K562 (cell line): Measurements from ENCODE around the gene ZC3H18. TPM values are rescaled to one million over a fixed set of nuclear protein-coding genes. Genes with fewer than 3 reads are reported as not detected.

Experiments
- CBFA2T2 ChIP-seq: fragments of 450-650 bp; conservative IDR thresholded peaks from 2 replicates; pipeline ENCODE4 v1.6.1; 2017; ENCODE audit warnings: mild to moderate bottlenecking
- CEBPB ChIP-seq: fragments of 450-650 bp; IDR thresholded peaks from 2 replicates; pipeline ENCODE4 v1.6.1; 2016; ENCODE audit warnings: missing genetic modification characterization, missing compliant biosample characterization
- DMBX1 ChIP-seq: fragments of 250-450 bp; sonication (Bioruptor Pico); IDR thresholded peaks from 2 replicates; pipeline ENCODE4 v1.8.0; 2022; ENCODE audit warnings: inconsistent platforms, mild to moderate bottlenecking, moderate library complexity, borderline replicate concordance
- ERF ChIP-seq: fragments of 450-650 bp; formaldehyde crosslinking; IDR thresholded peaks from 2 replicates; pipeline ENCODE4 v1.4.0; 2020; ENCODE audit warnings: mild to moderate bottlenecking, mixed read lengths
- FOXA3 ChIP-seq, 2 experiments: fragments of 450-650 bp in 1 of 2; sonication (generic) in 1 of 2; formaldehyde crosslinking; IDR thresholded peaks in 1 of 2; conservative IDR thresholded peaks in 1 of 2; 2 replicates each; pipeline versions ENCODE4 v1.4.0 to v1.8.0; 2020 to 2022; ENCODE audit warnings: mild to moderate bottlenecking in 2 of 2, missing genetic modification reagents in 1 of 2
- HMG20B ChIP-seq: fragments of 250-450 bp; sonication (Bioruptor Pico); IDR thresholded peaks from 2 replicates; pipeline ENCODE4 v1.5.0; 2021; ENCODE audit warnings: mild to moderate bottlenecking
- KLF10 ChIP-seq: fragments of 250-450 bp; sonication (Bioruptor Pico); IDR thresholded peaks from 2 replicates; pipeline ENCODE4 v1.6.1; 2021; ENCODE audit warnings: matching md5 sums
- NFIC ChIP-seq: fragments of 450-650 bp; IDR thresholded peaks from 2 replicates; pipeline ENCODE4 v1.6.1; 2017; ENCODE audit warnings: mild to moderate bottlenecking, inconsistent platforms
- NR0B1 ChIP-seq: fragments of 450-650 bp; IDR thresholded peaks from one replicate; pipeline ENCODE4 v1.6.1; 2018; ENCODE audit warnings: mild to moderate bottlenecking, moderate library complexity; ENCODE audit not compliant: partially characterized antibody
- NR2C2 ChIP-seq, 2 experiments: fragments of 200-800 bp in 1 of 2; sonication (Bioruptor generic) in 1 of 2; sonication (generic) in 1 of 2; formaldehyde crosslinking in 1 of 2; IDR thresholded peaks; 2 replicates each; pipeline versions ENCODE4 v1.6.1 to v1.8.0; 2016 to 2022; ENCODE audit warnings: mild to moderate bottlenecking in 1 of 2, missing compliant biosample characterization in 1 of 2, missing genetic modification characterization in 1 of 2, missing genetic modification reagents in 1 of 2
- PCBP1 ChIP-seq: fragments of 200-400 bp; formaldehyde crosslinking; IDR thresholded peaks from 2 replicates; pipeline ENCODE4 v1.6.1; 2018; ENCODE audit warnings: mild to moderate bottlenecking, low read depth, low read length; ENCODE audit not compliant: poor library complexity, severe bottlenecking
- RBM14 ChIP-seq: fragments of 200-400 bp; formaldehyde crosslinking; IDR thresholded peaks from 2 replicates; pipeline ENCODE4 v1.6.1; 2018; ENCODE audit warnings: low read depth, mild to moderate bottlenecking, low read length, moderate library complexity, borderline replicate concordance; ENCODE audit not compliant: insufficient read depth
- RCOR1 ChIP-seq, 2 experiments: IDR thresholded peaks; 2 replicates each; pipeline ENCODE4 v1.6.1; 2012; ENCODE audit warnings: low read depth in 2 of 2, low read length in 2 of 2, borderline replicate concordance in 1 of 2, improper control_type of control experiment in 1 of 2
- SRSF7 ChIP-seq: fragments of 200-400 bp; formaldehyde crosslinking; optimal IDR thresholded peaks from 2 replicates; pipeline ENCODE3; 2017; ENCODE audit warnings: mild to moderate bottlenecking, low read depth, low read length
- STAT6 ChIP-seq: sonication (generic); formaldehyde crosslinking; IDR thresholded peaks from 2 replicates; pipeline ENCODE4 v1.8.1; 2023; ENCODE audit warnings: mild to moderate bottlenecking, missing genetic modification reagents
- SUPT5H ChIP-seq: fragments of 450-650 bp; IDR thresholded peaks from 2 replicates; pipeline ENCODE4 v1.6.1; 2016
- TAF1 ChIP-seq: IDR thresholded peaks from 2 replicates; pipeline ENCODE4 v1.6.1; 2011; ENCODE audit warnings: mild to moderate bottlenecking, low read length, moderate library complexity; ENCODE audit not compliant: insufficient read depth, control insufficient read depth, severe bottlenecking; ENCODE audit errors: extremely low read depth
- TBL1XR1 ChIP-seq, 2 experiments: IDR thresholded peaks; 2 replicates each; pipeline ENCODE4 v1.6.1; 2012; ENCODE audit warnings: improper control_type of control experiment in 2 of 2, low read length in 2 of 2, mild to moderate bottlenecking in 1 of 2
- TCFL5 ChIP-seq: fragments of 250-450 bp; sonication (Bioruptor Pico); conservative IDR thresholded peaks from 2 replicates; pipeline ENCODE4 v1.6.1; 2021; ENCODE audit warnings: mild to moderate bottlenecking, moderate library complexity, matching md5 sums
- TEAD2 ChIP-seq: fragments of 450-650 bp; IDR thresholded peaks from 2 replicates; pipeline ENCODE4 v1.6.1; 2016; ENCODE audit warnings: missing genetic modification characterization, control low read depth, missing compliant biosample characterization
- THAP7 ChIP-seq: fragments of 250-450 bp; sonication (Bioruptor Pico); IDR thresholded peaks from 2 replicates; pipeline ENCODE4 v1.5.0; 2021
- XRCC5 ChIP-seq: fragments of 200-400 bp; formaldehyde crosslinking; IDR thresholded peaks from 2 replicates; pipeline ENCODE4 v1.6.1; 2017; ENCODE audit warnings: low read depth, mild to moderate bottlenecking, low read length
- ZNF253 ChIP-seq: fragments of 250-450 bp; sonication (Bioruptor Pico); conservative IDR thresholded peaks from 2 replicates; pipeline ENCODE4 v1.6.1; 2021; ENCODE audit warnings: mild to moderate bottlenecking
- ZNF584 ChIP-seq: fragments of 200-800 bp; sonication (Bioruptor generic); IDR thresholded peaks from 2 replicates; pipeline ENCODE4 v1.6.1; 2016; ENCODE audit warnings: low read depth, mild to moderate bottlenecking, missing genetic modification characterization, missing compliant biosample characterization
- ZNF589 ChIP-seq: fragments of 200-800 bp; sonication (Bioruptor generic); IDR thresholded peaks from 2 replicates; pipeline ENCODE4 v1.6.1; 2016; ENCODE audit warnings: low read depth, missing genetic modification characterization, missing compliant biosample characterization
- polyA plus RNA-seq, 8 experiments: library from polyadenylated mRNA; depleted of rRNA in 4 of 8; stranded (reverse) in 5 of 8; unstranded in 3 of 8; fragments of >200 nt; fragmentation: Nextera tagmentation in 2 of 8; fragmentation: Illumina TruSeq in 1 of 8; extraction: Ambion mirVana in 2 of 8; extraction: Trizol in 1 of 8; gene quantifications; 2 replicates each; pipeline versions ENCODE4 v1.2.1 to v1.2.3, GENCODE V29; 2011 to 2014; ENCODE audit warnings: inconsistent platforms in 1 of 8, missing spikeins in 1 of 8
- total RNA-seq, 7 experiments: library from RNA; depleted of rRNA in 6 of 7; stranded (reverse); fragments of >200 nt in 6 of 7; fragmentation: Illumina TruSeq in 2 of 7; extraction: Trizol in 2 of 7; gene quantifications; 2 replicates each; pipeline versions ENCODE4 v1.2.1 to v1.2.3, GENCODE V29; 2011 to 2021; ENCODE audit warnings: low replicate concordance in 1 of 7

The ZC3H18 gene
- total and polyA plus RNA-seq, 9 of the 15 experiments (the other 6 are each of a cell fraction or from before 2014, with no cell fraction given): 1.7 to 88.7 (median 26.9) TPM

GRCh38 chr16:88530858-88531203, 39.4 kb upstream of the ZC3H18 start (continued):
- TF ChIP-seq ZNF589 (CRISPR knock-in tag): no peak
- TF ChIP-seq TCFL5 (CRISPR knock-in tag): no peak
- peak; percentile 40 for TF ChIP-seq CBFA2T2
- no peak for TF ChIP-seq TBL1XR1 (IDR thresholded peaks at IDR 0.05; ENCODE audit: low read length in 2 of 2)
- peak in 1 of 2 experiments; percentile 51; a peak in 1 of 4 replicates for TF ChIP-seq FOXA3 (CRISPR knock-in tag; conservative IDR thresholded peaks at IDR 0.05 in 1 of 2, IDR thresholded peaks at IDR 0.05 in 1 of 2)
- TF ChIP-seq NR0B1: no peak
- TF ChIP-seq NFIC: no peak
- TF ChIP-seq THAP7: no peak
- TF ChIP-seq PCBP1: no peak
- TF ChIP-seq KLF10 (CRISPR knock-in tag): no peak
- TF ChIP-seq RBM14: no peak
- no peak for TF ChIP-seq TEAD2 (tag)
- TF ChIP-seq XRCC5: 0 out of 2 replicates have a peak, but pooled peaks have one; percentile 36
- TF ChIP-seq STAT6 (CRISPR knock-in tag): no peak
- TF ChIP-seq RCOR1 (IDR thresholded peaks at IDR 0.05; ENCODE audit: borderline replicate concordance in 1 of 2, low read depth in 2 of 2, low read length in 2 of 2): peak in 1 of 2 experiments; percentile 40; a peak in 1 of 4 replicates
- TF ChIP-seq SRSF7: no peak
- no peak for TF ChIP-seq NR2C2 (CRISPR knock-in tag; IDR thresholded peaks at IDR 0.05)
- TF ChIP-seq NR2C2 (tag; IDR thresholded peaks at IDR 0.05): no peak
- TF ChIP-seq CEBPB (tag): no peak
- TF ChIP-seq HMG20B (CRISPR knock-in tag): no peak
- TF ChIP-seq DMBX1 (CRISPR knock-in tag): no peak
- TF ChIP-seq ZNF253 (CRISPR knock-in tag): no peak
- no peak for TF ChIP-seq SUPT5H
- no peak for TF ChIP-seq TAF1
- TF ChIP-seq ERF (CRISPR knock-in tag): no peak
- no peak for TF ChIP-seq ZNF584 (CRISPR knock-in tag)
